Measurements from ENCODE around the gene KCNK7. TPM values are rescaled to one million over a fixed set of nuclear protein-coding genes. Genes with fewer than 3 reads are reported as not detected.
A peak's percentile ranks its signal among the peaks of the same experiment; 100 is the strongest.

The KCNK7 gene
- total and polyA plus RNA-seq, 7 donors: 0.54 to 1.4 (median 0.71) TPM; not detected in 4

- Histone ChIP-seq H3K27ac (peak overlapping the region; percentile 96 to 99 (median 98)), H3K4me1 (peaks cover 0 to 65% (median 52%) of the 10 kb centered on the region in 4 donors), H3K9me3 (no peaks in the 10 kb centered on the region), H3K36me3 (peaks cover 11 to 33% (median 16%) of the 10 kb centered on the region in 4 donors), H3K4me3 (no peak overlapping the region), H3K27me3 (no peaks in the 10 kb centered on the region)
- TF ChIP-seq POLR2A (IDR thresholded peaks at IDR 0.05): no peak
- no peak for TF ChIP-seq CTCF (IDR thresholded peaks at IDR 0.05)
- TF ChIP-seq POLR2AphosphoS5 (IDR thresholded peaks at IDR 0.05): no peak
- TF ChIP-seq EP300 (IDR thresholded peaks at IDR 0.05): no peak
- 80 to 86% methylated on average over 4 of the region's 4 CpGs for WGBS, 2 donors
- DNase-seq: no peak
- intact Hi-C loops (cut with DNase I): no loop called here
Observed at GRCh38 chr11:65554842-65555430, 40.7 kb downstream of the KCNK7 start.

GRCh38 chr11:65554057-65554818 lies 41.4 kb downstream of the KCNK7 start:
- Histone ChIP-seq H3K27me3 (no peaks in the 10 kb centered on the region), H3K27ac (peak overlapping the region in 2 of 4 donors; percentile 96 to 99), H3K4me1 (peaks cover 0 to 58% (median 45%) of the 10 kb centered on the region in 4 donors), H3K4me3 (no peak overlapping the region), H3K36me3 (peaks cover 11 to 34% (median 17%) of the 10 kb centered on the region in 4 donors), H3K9me3 (no peaks in the 10 kb centered on the region)
- WGBS, 2 donors: 85 to 88% methylated on average over 27 of the region's 27 CpGs
- no peak for TF ChIP-seq POLR2A (IDR thresholded peaks at IDR 0.05)
- no peak for TF ChIP-seq EP300 (IDR thresholded peaks at IDR 0.05)
- no peak for TF ChIP-seq POLR2AphosphoS5 (IDR thresholded peaks at IDR 0.05)
- no peak for TF ChIP-seq CTCF (IDR thresholded peaks at IDR 0.05)
- intact Hi-C loops (cut with DNase I): no loop called here
- no peak for DNase-seq

- H3K4me3 ChIP-seq: no peak overlapping the region
- H3K27me3 ChIP-seq: no peaks in the 10 kb centered on the region
- no peak for DNase-seq
- 57 to 60% methylated on average over 37 of the region's 37 CpGs for WGBS, 2 donors
- H3K27ac ChIP-seq: peak overlapping the region in 1 of 4 donors; percentile 96
- intact Hi-C loops (cut with DNase I): no loop called here
- peaks cover 11 to 42% (median 24%) of the 10 kb centered on the region in 4 donors for H3K36me3 ChIP-seq
- no peaks in the 10 kb centered on the region for H3K9me3 ChIP-seq
- H3K4me1 ChIP-seq: peaks cover 0 to 50% (median 38%) of the 10 kb centered on the region in 4 donors
- TF ChIP-seq EP300 (IDR thresholded peaks at IDR 0.05): no peak
- TF ChIP-seq POLR2AphosphoS5 (IDR thresholded peaks at IDR 0.05): no peak
- no peak for TF ChIP-seq CTCF (IDR thresholded peaks at IDR 0.05)
- no peak for TF ChIP-seq POLR2A (IDR thresholded peaks at IDR 0.05)
Observed at GRCh38 chr11:65553301-65554001, 42.1 kb downstream of the KCNK7 start.

- Histone ChIP-seq H3K36me3 (peaks cover 11 to 52% (median 29%) of the 10 kb centered on the region in 4 donors), H3K27ac (peak overlapping the region in 1 of 4 donors; percentile 2)
Observed at GRCh38 chr11:65552388-65552951, 43.1 kb downstream of the KCNK7 start.

More at GRCh38 chr11:65552388-65552951, 43.1 kb downstream of the KCNK7 start:
- 58 to 76% methylated on average over 9 of the region's 9 CpGs for WGBS, 2 donors
- DNase-seq: no peak
- H3K4me1 ChIP-seq: peaks cover 0 to 50% (median 35%) of the 10 kb centered on the region in 4 donors
- H3K27me3 ChIP-seq: no peaks in the 10 kb centered on the region
- TF ChIP-seq POLR2A (IDR thresholded peaks at IDR 0.05): no peak
- no peak for TF ChIP-seq EP300 (IDR thresholded peaks at IDR 0.05)
- no peak for TF ChIP-seq CTCF (IDR thresholded peaks at IDR 0.05)
- TF ChIP-seq POLR2AphosphoS5 (IDR thresholded peaks at IDR 0.05): no peak
- intact Hi-C loops (cut with DNase I): no loop called here
- no peak overlapping the region for H3K4me3 ChIP-seq
- no peaks in the 10 kb centered on the region for H3K9me3 ChIP-seq
